Liver (tissue), 9 donors: ENCODE measurements around the gene NOTCH4. TPM values are rescaled to one million over a fixed set of nuclear protein-coding genes. Genes with fewer than 3 reads are reported as not detected.

Experiments
- DNase-seq: peaks from one replicate; pipeline ENCODE4 v3.0.0-alpha.2; 2017; ENCODE audit warnings: low spot score
- H3K27ac ChIP-seq, 2 donors: one replicate each; pipeline ENCODE4 v1.7.0; 2013; ENCODE audit warnings: inconsistent platforms in 2 of 2, low read length in 2 of 2, control low read depth in 1 of 2, low read depth in 1 of 2, mild to moderate bottlenecking in 1 of 2
- H3K27me3 ChIP-seq, 4 donors: one replicate each; pipeline versions ENCODE4 v1.6.1 to v1.7.0; 2013; ENCODE audit warnings: low read length in 3 of 4, inconsistent platforms in 1 of 4, mild to moderate bottlenecking in 1 of 4, moderate library complexity in 1 of 4; ENCODE audit not compliant: control insufficient read depth in 4 of 4, insufficient read depth in 4 of 4
- H3K36me3 ChIP-seq, 4 donors: one replicate each; pipeline versions ENCODE4 v1.6.1 to v1.7.0; 2013; ENCODE audit warnings: low read length in 3 of 4, mild to moderate bottlenecking in 3 of 4, low read depth in 1 of 4, moderate library complexity in 1 of 4; ENCODE audit not compliant: control insufficient read depth in 4 of 4, insufficient read depth in 3 of 4
- H3K4me1 ChIP-seq, 4 donors: one replicate each; pipeline versions ENCODE4 v1.6.1 to v1.7.0; 2013; ENCODE audit warnings: low read length in 3 of 4, mild to moderate bottlenecking in 3 of 4, moderate library complexity in 1 of 4; ENCODE audit not compliant: control insufficient read depth in 4 of 4, insufficient read depth in 4 of 4
- H3K4me3 ChIP-seq, 3 donors: one replicate each; pipeline versions ENCODE4 v1.6.1 to v1.7.0; 2013; ENCODE audit warnings: low read length in 3 of 3, control low read depth in 1 of 3, low read depth in 1 of 3, mild to moderate bottlenecking in 1 of 3
- H3K9ac ChIP-seq, 2 donors: one replicate each; pipeline ENCODE4 v1.7.0; 2013; ENCODE audit warnings: low read length in 2 of 2, mild to moderate bottlenecking in 2 of 2, moderate library complexity in 2 of 2, control low read depth in 1 of 2, low read depth in 1 of 2
- H3K9me3 ChIP-seq, 4 donors: one replicate each; pipeline versions ENCODE4 v1.6.1 to v1.7.0; 2013; ENCODE audit warnings: low read length in 3 of 4; ENCODE audit not compliant: control insufficient read depth in 4 of 4
- FOXA1 ChIP-seq: IDR thresholded peaks from 2 replicates; pipeline ENCODE4 v1.6.1; 2016; ENCODE audit warnings: antibody characterized with exemption
- FOXA2 ChIP-seq: IDR thresholded peaks from 2 replicates; pipeline ENCODE4 v1.6.1; 2016; ENCODE audit warnings: antibody characterized with exemption
- GABPA ChIP-seq, 2 donors: IDR thresholded peaks in 1 of 2; conservative IDR thresholded peaks in 1 of 2; 2 replicates each; pipeline ENCODE4 v1.6.1; 2016; ENCODE audit warnings: antibody characterized with exemption in 2 of 2, mild to moderate bottlenecking in 1 of 2, moderate library complexity in 1 of 2
- HNF4A ChIP-seq, 2 donors: conservative IDR thresholded peaks; 2 replicates each; pipeline ENCODE4 v1.6.1; 2016; ENCODE audit warnings: antibody characterized with exemption in 2 of 2, mild to moderate bottlenecking in 2 of 2
- HNF4G ChIP-seq: IDR thresholded peaks from 2 replicates; pipeline ENCODE4 v1.6.1; 2016; ENCODE audit warnings: antibody characterized with exemption
- JUND ChIP-seq, 2 donors: IDR thresholded peaks; 2 replicates each; pipeline ENCODE4 v1.6.1; 2016; ENCODE audit warnings: antibody characterized with exemption in 2 of 2
- MAX ChIP-seq: IDR thresholded peaks from 2 replicates; pipeline ENCODE4 v1.6.1; 2016; ENCODE audit warnings: antibody characterized with exemption
- NR2F2 ChIP-seq: IDR thresholded peaks from 2 replicates; pipeline ENCODE4 v1.6.1; 2016; ENCODE audit warnings: antibody characterized with exemption
- RAD21 ChIP-seq, 2 donors: IDR thresholded peaks; 2 replicates each; pipeline ENCODE4 v1.6.1; 2016; ENCODE audit warnings: antibody characterized with exemption in 2 of 2, mild to moderate bottlenecking in 2 of 2
- REST ChIP-seq: IDR thresholded peaks from 2 replicates; pipeline ENCODE4 v1.6.1; 2016; ENCODE audit warnings: antibody characterized with exemption, mild to moderate bottlenecking
- RXRA ChIP-seq, 2 donors: IDR thresholded peaks; 2 replicates each; pipeline ENCODE4 v1.6.1; 2017 to 2018; ENCODE audit warnings: antibody characterized with exemption in 2 of 2, mild to moderate bottlenecking in 1 of 2
- SP1 ChIP-seq: IDR thresholded peaks from 2 replicates; pipeline ENCODE4 v1.6.1; 2018; ENCODE audit warnings: antibody characterized with exemption, mild to moderate bottlenecking
- TAF1 ChIP-seq: conservative IDR thresholded peaks from 2 replicates; pipeline ENCODE4 v1.6.1; 2016; ENCODE audit warnings: antibody characterized with exemption, mild to moderate bottlenecking
- YY1 ChIP-seq: IDR thresholded peaks from 2 replicates; pipeline ENCODE4 v1.6.1; 2016; ENCODE audit warnings: antibody characterized with exemption, mild to moderate bottlenecking
- ZBTB33 ChIP-seq: IDR thresholded peaks from 2 replicates; pipeline ENCODE4 v1.6.1; 2016; ENCODE audit warnings: antibody characterized with exemption
- WGBS: extraction: QIAGEN DNeasy Blood & Tissue Kit; methylation state at CpG from one replicate; pipeline ENCODE4 v1.1.7; 2013; 5-methylcytosine and 5-hydroxymethylcytosine counted together
- polyA plus RNA-seq, 2 donors: library from polyadenylated mRNA; stranded (reverse) in 1 of 2; unstranded in 1 of 2; fragments of 200-250 nt in 1 of 2; fragments of >200 nt in 1 of 2; fragmentation: Nextera tagmentation in 1 of 2; extraction: Ambion mirVana in 1 of 2; gene quantifications; one replicate each; pipeline versions ENCODE4 v1.2.1 to v1.2.3, GENCODE V29; 2013 to 2015
- total RNA-seq, 2 donors: library from RNA; depleted of rRNA; stranded (reverse); fragments of >200 nt; gene quantifications; one replicate each; pipeline ENCODE4 v1.2.3, GENCODE V29; 2014
- TF ChIP-seq, protein P1 (sequence below): IDR thresholded peaks from 2 replicates; pipeline ENCODE4 v1.6.1; 2016; ENCODE audit warnings: antibody characterized with exemption
- TF ChIP-seq, protein P2 (sequence below): fragments of 150-350 bp; IDR thresholded peaks from 2 replicates; pipeline ENCODE4 v1.5.1; 2017; ENCODE audit warnings: improper control_type of control experiment, low read depth, low read length; ENCODE audit not compliant: missing input control
- donor health status: healthy.
- donor health status: healthy.
- donor health status: healthy.
- donor health status: healthy.
- donor health status: healthy.

Gene NOTCH4
- total and polyA plus RNA-seq, 4 donors: 2.6 to 15.1 (median 8.8) TPM

DNA sequence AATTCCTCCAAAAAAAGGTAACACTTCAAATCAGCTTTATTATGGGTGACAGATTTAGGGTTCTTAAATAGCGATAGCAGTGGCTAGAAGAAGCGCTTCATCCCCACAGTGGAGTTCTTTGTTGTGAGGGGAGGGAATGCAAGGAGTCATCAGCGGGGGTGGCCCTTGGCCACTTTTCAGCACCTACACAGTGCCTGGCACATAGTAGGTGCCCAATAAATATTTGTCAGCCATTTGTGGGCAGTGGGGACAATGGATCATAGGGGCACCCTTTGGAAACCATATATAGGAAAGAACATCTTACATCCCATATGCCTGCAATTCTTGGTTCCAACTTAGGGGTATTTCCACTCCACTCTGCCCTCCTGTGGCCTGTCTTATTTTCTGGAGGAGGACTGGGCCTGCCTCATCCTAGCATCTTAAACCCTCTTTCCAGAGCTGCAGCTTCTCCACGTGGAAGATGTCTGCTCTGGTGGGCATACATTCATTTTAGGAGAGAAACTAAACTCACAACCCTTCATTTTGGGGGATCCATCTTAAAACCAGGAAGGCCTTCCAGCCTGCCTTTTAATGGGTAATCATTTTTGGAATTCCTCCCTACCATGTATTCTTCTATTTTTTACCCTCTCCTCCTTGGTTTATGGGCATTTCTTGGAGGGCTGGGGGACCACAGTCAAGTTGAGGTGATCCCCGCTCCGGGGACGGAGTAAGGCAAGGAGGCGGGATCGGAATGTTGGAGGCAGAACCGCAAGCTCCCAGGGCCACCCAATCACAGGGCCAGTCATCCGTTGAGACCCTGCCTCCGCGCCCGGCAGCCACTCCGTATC lies 28.8 kb downstream of the NOTCH4 start:
- Histone ChIP-seq H3K4me3 (peak overlapping the region; percentile 38 to 53 (median 50)), H3K27me3 (no peaks in the 10 kb centered on the region), H3K4me1 (peaks cover 3 to 33% (median 17%) of the 10 kb centered on the region in 4 donors), H3K27ac (peak overlapping the region; percentile 82 to 99), H3K9ac (peak overlapping the region; percentile 66 to 84), H3K9me3 (no peaks in the 10 kb centered on the region), H3K36me3 (no peaks in the 10 kb centered on the region)
- DNase-seq: peak; percentile 65
- TF ChIP-seq FOXA1: no peak
- no peak for TF ChIP-seq TAF1
- TF ChIP-seq, protein P1, sequence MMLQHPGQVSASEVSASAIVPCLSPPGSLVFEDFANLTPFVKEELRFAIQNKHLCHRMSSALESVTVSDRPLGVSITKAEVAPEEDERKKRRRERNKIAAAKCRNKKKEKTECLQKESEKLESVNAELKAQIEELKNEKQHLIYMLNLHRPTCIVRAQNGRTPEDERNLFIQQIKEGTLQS: no peak
- TF ChIP-seq NR2F2: no peak
- TF ChIP-seq HNF4G: no peak
- peak in 1 of 2 donors; percentile 29 for TF ChIP-seq HNF4A (conservative IDR thresholded peaks at IDR 0.05)
- peak in 1 of 2 donors; percentile 48 for TF ChIP-seq JUND (IDR thresholded peaks at IDR 0.05)
- no peak for TF ChIP-seq YY1
- TF ChIP-seq, protein P2, sequence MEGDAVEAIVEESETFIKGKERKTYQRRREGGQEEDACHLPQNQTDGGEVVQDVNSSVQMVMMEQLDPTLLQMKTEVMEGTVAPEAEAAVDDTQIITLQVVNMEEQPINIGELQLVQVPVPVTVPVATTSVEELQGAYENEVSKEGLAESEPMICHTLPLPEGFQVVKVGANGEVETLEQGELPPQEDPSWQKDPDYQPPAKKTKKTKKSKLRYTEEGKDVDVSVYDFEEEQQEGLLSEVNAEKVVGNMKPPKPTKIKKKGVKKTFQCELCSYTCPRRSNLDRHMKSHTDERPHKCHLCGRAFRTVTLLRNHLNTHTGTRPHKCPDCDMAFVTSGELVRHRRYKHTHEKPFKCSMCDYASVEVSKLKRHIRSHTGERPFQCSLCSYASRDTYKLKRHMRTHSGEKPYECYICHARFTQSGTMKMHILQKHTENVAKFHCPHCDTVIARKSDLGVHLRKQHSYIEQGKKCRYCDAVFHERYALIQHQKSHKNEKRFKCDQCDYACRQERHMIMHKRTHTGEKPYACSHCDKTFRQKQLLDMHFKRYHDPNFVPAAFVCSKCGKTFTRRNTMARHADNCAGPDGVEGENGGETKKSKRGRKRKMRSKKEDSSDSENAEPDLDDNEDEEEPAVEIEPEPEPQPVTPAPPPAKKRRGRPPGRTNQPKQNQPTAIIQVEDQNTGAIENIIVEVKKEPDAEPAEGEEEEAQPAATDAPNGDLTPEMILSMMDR: peak; percentile 41
- TF ChIP-seq FOXA2: no peak
- peak; percentile 33 to 52 for TF ChIP-seq RAD21 (IDR thresholded peaks at IDR 0.05)
- WGBS: 18% methylated on average over 15 of the region's 15 CpGs

- no peak overlapping the region for H3K9ac ChIP-seq
- no peaks in the 10 kb centered on the region for H3K27me3 ChIP-seq
- no peak overlapping the region for H3K4me3 ChIP-seq
- no peaks in the 10 kb centered on the region for H3K9me3 ChIP-seq
- no peaks in the 10 kb centered on the region for H3K36me3 ChIP-seq
- H3K27ac ChIP-seq: peak overlapping the region; percentile 82 to 99
- peaks cover 3 to 34% (median 17%) of the 10 kb centered on the region in 4 donors for H3K4me1 ChIP-seq
- TF ChIP-seq ZBTB33 (no peak), YY1 (no peak), HNF4A (conservative IDR thresholded peaks at IDR 0.05) (no peak), GABPA (IDR thresholded peaks at IDR 0.05 in 1 of 2, conservative IDR thresholded peaks at IDR 0.05 in 1 of 2) (no peak), JUND (IDR thresholded peaks at IDR 0.05) (no peak), NR2F2 (no peak), RXRA (IDR thresholded peaks at IDR 0.05) (no peak), RAD21 (IDR thresholded peaks at IDR 0.05) (no peak), FOXA2 (no peak), TAF1 (no peak), FOXA1 (no peak), MAX (no peak), HNF4G (no peak), SP1 (no peak), REST (no peak)
- TF ChIP-seq, protein P2: no peak
- TF ChIP-seq, protein P1: no peak
- no peak for DNase-seq
- 94% methylated on average over 4 of the region's 4 CpGs for WGBS
These were observed 29.5 kb downstream of the NOTCH4 start for GRCh38 chr6:32194388-32194787.
